Naive thymus-derived CD4-positive, alpha-beta T cell (primary cell): ENCODE results near the gene MAP2K5. TPM values are rescaled to one million over a fixed set of nuclear protein-coding genes. Genes with fewer than 3 reads are reported as not detected.

Experiments
- ATAC-seq: fragments of 150-1000 bp; cut with Tn5 transposase; 2 replicates; pipeline ENCODE4 v1.10.0; 2021; ENCODE audit warnings: mild to moderate bottlenecking, moderate library complexity
- CTCF ChIA-PET: fragments of 350-600 bp; sonication (Branson Sonifier 250); formaldehyde crosslinking; loops from one replicate; lab custom pipeline; 2021; ENCODE audit warnings: antibody characterized with exemption; lab: Charles Lee
- POLR2A ChIA-PET: fragments of 350-600 bp; sonication (Branson Sonifier 250); formaldehyde crosslinking; loops from one replicate; lab custom pipeline; 2021; ENCODE audit warnings: antibody characterized with exemption, inconsistent platforms; lab: Charles Lee
- DNase-seq, 9 donors: peaks; one replicate each; pipeline versions ENCODE4 v3.0.0 to v3.0.0-alpha.2; 2020 to 2022; ENCODE audit warnings: mixed read lengths in 1 of 9
- H3K27ac ChIP-seq: one replicate; pipeline ENCODE4 v1.7.0; 2013; ENCODE audit warnings: mild to moderate bottlenecking, low read depth, low read length, moderate library complexity
- H3K27me3 ChIP-seq, 2 donors: one replicate each; pipeline ENCODE4 v1.7.0; 2013; ENCODE audit warnings: low read length in 2 of 2, mild to moderate bottlenecking in 2 of 2, moderate library complexity in 2 of 2; ENCODE audit not compliant: control insufficient read depth in 2 of 2, insufficient read depth in 2 of 2
- H3K36me3 ChIP-seq, 3 experiments: 1 replicate in 2 of 3; 2 replicates in 1 of 3; pipeline ENCODE4 v1.7.0; 2013; ENCODE audit warnings: low read length in 3 of 3, mild to moderate bottlenecking in 3 of 3, moderate library complexity in 1 of 3; ENCODE audit not compliant: insufficient read depth in 3 of 3, control insufficient read depth in 2 of 3
- H3K4me1 ChIP-seq, 2 donors: one replicate each; pipeline ENCODE4 v1.7.0; 2013; ENCODE audit warnings: low read length in 2 of 2, mild to moderate bottlenecking in 2 of 2, moderate library complexity in 1 of 2; ENCODE audit not compliant: control insufficient read depth in 2 of 2, insufficient read depth in 2 of 2
- H3K4me3 ChIP-seq: 2 replicates; pipeline ENCODE4 v1.7.0; 2013; ENCODE audit warnings: mild to moderate bottlenecking, low read length
- H3K9me3 ChIP-seq, 3 experiments: 1 replicate in 2 of 3; 2 replicates in 1 of 3; pipeline ENCODE4 v1.7.0; 2013; ENCODE audit warnings: low read length in 3 of 3; ENCODE audit not compliant: control insufficient read depth in 2 of 3
- H3K27ac Mint-ChIP-seq, 9 donors: one replicate each; pipeline ENCODE4 v1.8.0; 2020 to 2022; ENCODE audit warnings: mixed read lengths in 9 of 9, mild to moderate bottlenecking in 8 of 9, moderate library complexity in 5 of 9, inconsistent platforms in 2 of 9
- H3K27me3 Mint-ChIP-seq, 5 donors: one replicate each; pipeline ENCODE4 v1.8.0; 2021 to 2022; ENCODE audit warnings: mixed read lengths in 5 of 5, mild to moderate bottlenecking in 1 of 5
- H3K36me3 Mint-ChIP-seq, 5 donors: one replicate each; pipeline ENCODE4 v1.8.0; 2020 to 2022; ENCODE audit warnings: mixed read lengths in 5 of 5, mild to moderate bottlenecking in 3 of 5, inconsistent platforms in 1 of 5
- H3K4me1 Mint-ChIP-seq, 7 donors: one replicate each; pipeline ENCODE4 v1.8.0; 2020 to 2022; ENCODE audit warnings: mixed read lengths in 7 of 7, mild to moderate bottlenecking in 3 of 7, inconsistent platforms in 1 of 7
- H3K4me3 Mint-ChIP-seq, 10 donors: one replicate each; pipeline ENCODE4 v1.8.0; 2020 to 2022; ENCODE audit warnings: mild to moderate bottlenecking in 10 of 10, mixed read lengths in 10 of 10, moderate library complexity in 6 of 10, inconsistent platforms in 2 of 10
- H3K9me3 Mint-ChIP-seq, 11 donors: one replicate each; pipeline ENCODE4 v1.8.0; 2020 to 2022; ENCODE audit warnings: mixed read lengths in 11 of 11, mild to moderate bottlenecking in 4 of 11, inconsistent platforms in 1 of 11, moderate library complexity in 1 of 11
- intact Hi-C, 2 donors: fragments of 100-400 bp; cut with micrococcal nuclease; formaldehyde crosslinking; loops; one replicate each; pipeline ENCODE4 v1.15.1; 2023
- polyA plus RNA-seq, 2 donors: library from polyadenylated mRNA; unstranded; fragments of 300-500 nt; fragmentation: Illumina TruSeq; gene quantifications; one replicate each; pipeline ENCODE4 v1.2.3, GENCODE V29; 2021
- total RNA-seq, 6 experiments: library from RNA in 5 of 6; stranded (reverse) in 5 of 6; gene quantifications; 1 replicate in 5 of 6; 2 replicates in 1 of 6; pipeline ENCODE4 v1.2.3 and lab custom pipeline; 2021 to 2026

Gene MAP2K5
- total and polyA plus RNA-seq, 7 experiments from 2014 or later: 22.7 to 43.4 (median 33.9) TPM

GRCh38 chr15:67717776-67718175 is 175.3 kb downstream of the MAP2K5 start:
- Histone ChIP-seq H3K9me3 (no peaks in the 10 kb centered on the region), H3K36me3 (no peaks in the 10 kb centered on the region), H3K4me3 (no peak overlapping the region), H3K4me1 (no peaks in the 10 kb centered on the region), H3K27ac (no peak overlapping the region), H3K27me3 (no peaks in the 10 kb centered on the region)
- no peaks in the 10 kb centered on the region for H3K9me3 Mint-ChIP-seq
- no peak overlapping the region for H3K4me3 Mint-ChIP-seq
- peaks cover 0 to 19% (median 1%) of the 10 kb centered on the region in 7 donors for H3K4me1 Mint-ChIP-seq
- ATAC-seq: no peak
- peaks cover 0 to 27% (median 11%) of the 10 kb centered on the region in 5 donors for H3K36me3 Mint-ChIP-seq
- peak overlapping the region in 1 of 9 donors; percentile 41 for H3K27ac Mint-ChIP-seq
- intact Hi-C loops: no loop called here
- CTCF ChIA-PET: no interaction called here
- no peaks in the 10 kb centered on the region for H3K27me3 Mint-ChIP-seq
- DNase-seq: no peak
- POLR2A ChIA-PET: no interaction called here

GRCh38 chr15:67719330-67719959 is 176.9 kb downstream of the MAP2K5 start:
- ChIA-PET POLR2A (interaction anchor here (0.6 kb wide), 1 partner anchor 544 kb away, joined by 3 read pairs; no protein-coding TSS in a partner anchor), CTCF (no interaction called here)
- H3K27me3 Mint-ChIP-seq: no peaks in the 10 kb centered on the region
- H3K9me3 Mint-ChIP-seq: no peaks in the 10 kb centered on the region
- H3K4me1 Mint-ChIP-seq: peaks cover 0 to 26% (median 6%) of the 10 kb centered on the region in 7 donors
- peak overlapping the region in 2 of 9 donors; percentile 5 to 16 for H3K27ac Mint-ChIP-seq
- Histone ChIP-seq H3K9me3 (no peaks in the 10 kb centered on the region), H3K36me3 (no peaks in the 10 kb centered on the region), H3K4me3 (no peak overlapping the region), H3K27ac (no peak overlapping the region), H3K27me3 (no peaks in the 10 kb centered on the region), H3K4me1 (peaks cover 0 to 2% of the 10 kb centered on the region in 2 donors)
- intact Hi-C loops: no loop called here
- DNase-seq (no peak), ATAC-seq (no peak)
- H3K36me3 Mint-ChIP-seq: peaks cover 0 to 23% (median 7%) of the 10 kb centered on the region in 5 donors
- no peak overlapping the region for H3K4me3 Mint-ChIP-seq

- Mint-ChIP-seq H3K27ac (no peak overlapping the region), H3K4me1 (peaks cover 3 to 39% (median 17%) of the 10 kb centered on the region in 7 donors), H3K9me3 (no peaks in the 10 kb centered on the region), H3K4me3 (no peak overlapping the region), H3K36me3 (peaks cover 0 to 18% (median 6%) of the 10 kb centered on the region in 5 donors), H3K27me3 (no peaks in the 10 kb centered on the region)
- Histone ChIP-seq H3K36me3 (no peaks in the 10 kb centered on the region), H3K4me3 (no peak overlapping the region), H3K9me3 (no peaks in the 10 kb centered on the region), H3K4me1 (peaks cover 0 to 3% of the 10 kb centered on the region in 2 donors), H3K27ac (no peak overlapping the region), H3K27me3 (no peaks in the 10 kb centered on the region)
- ATAC-seq: no peak
- intact Hi-C loops: loop anchor here in 1 of 2 donors (5.0 kb wide), 1 partner anchor 37 kb away; no protein-coding TSS in a partner anchor
- CTCF ChIA-PET: no interaction called here
- DNase-seq: no peak
- POLR2A ChIA-PET: no interaction called here
Measured at GRCh38 chr15:67720556-67721175, 178.2 kb downstream of the MAP2K5 start.

- Mint-ChIP-seq H3K4me3 (no peak overlapping the region), H3K4me1 (peaks cover 3 to 34% (median 17%) of the 10 kb centered on the region in 7 donors), H3K9me3 (no peaks in the 10 kb centered on the region), H3K27me3 (no peaks in the 10 kb centered on the region), H3K27ac (peak overlapping the region in 1 of 9 donors; percentile 17), H3K36me3 (peaks cover 0 to 16% (median 8%) of the 10 kb centered on the region in 5 donors)
- ATAC-seq: no peak
- ChIA-PET POLR2A (no interaction called here), CTCF (interaction anchor here (0.9 kb wide), 1 partner anchor 36 kb away, joined by 3 read pairs; no protein-coding TSS in a partner anchor)
- Histone ChIP-seq H3K4me3 (no peak overlapping the region), H3K27me3 (no peaks in the 10 kb centered on the region), H3K4me1 (peaks cover 0 to 3% of the 10 kb centered on the region in 2 donors), H3K9me3 (no peaks in the 10 kb centered on the region), H3K27ac (no peak overlapping the region), H3K36me3 (no peaks in the 10 kb centered on the region)
- intact Hi-C loops: loop anchor here in 1 of 2 donors (5.0 kb wide), 1 partner anchor 35 kb away; no protein-coding TSS in a partner anchor
- no peak for DNase-seq
Measured at GRCh38 chr15:67722030-67722817, 179.7 kb downstream of the MAP2K5 start.

GRCh38 chr15:67723294-67724024 is 181.0 kb downstream of the MAP2K5 start:
- ChIA-PET CTCF (interaction anchor here (0.7 kb wide), 1 partner anchor 181 kb away, joined by 3 read pairs; the partner anchor contains the start of gene MAP2K5), POLR2A (no interaction called here)
- H3K27me3 Mint-ChIP-seq: no peaks in the 10 kb centered on the region
- H3K4me1 ChIP-seq: peaks cover 0 to 3% of the 10 kb centered on the region in 2 donors
- H3K4me3 ChIP-seq: no peak overlapping the region
- H3K27me3 ChIP-seq: no peaks in the 10 kb centered on the region
- H3K27ac Mint-ChIP-seq: no peak overlapping the region
- H3K36me3 Mint-ChIP-seq: peaks cover 0 to 17% (median 6%) of the 10 kb centered on the region in 5 donors
- no peak overlapping the region for H3K27ac ChIP-seq
- no peaks in the 10 kb centered on the region for H3K9me3 ChIP-seq
- H3K4me3 Mint-ChIP-seq: no peak overlapping the region
- intact Hi-C loops: loop anchor here in 1 of 2 donors (5.0 kb wide), 1 partner anchor 34 kb away; no protein-coding TSS in a partner anchor
- DNase-seq: no peak
- H3K9me3 Mint-ChIP-seq: no peaks in the 10 kb centered on the region
- no peak for ATAC-seq
- peaks cover 3 to 34% (median 17%) of the 10 kb centered on the region in 7 donors for H3K4me1 Mint-ChIP-seq
- H3K36me3 ChIP-seq: no peaks in the 10 kb centered on the region
